HEK293 (cell line): ENCODE data around the gene GRIK4.

ENCODE experiments used
- CTCF ChIP-seq: fragments of 450-650 bp; formaldehyde crosslinking; IDR thresholded peaks from 2 replicates; pipeline ENCODE4 v1.5.1; 2016; ENCODE audit warnings: missing biosample characterization, missing genetic modification characterization
- PRDM6 ChIP-seq: fragments of 450-650 bp; formaldehyde crosslinking; IDR thresholded peaks from 2 replicates; pipeline ENCODE4 v1.5.1; 2017; ENCODE audit warnings: missing biosample characterization, missing genetic modification characterization
- ZNF585B ChIP-seq: fragments of 450-650 bp; formaldehyde crosslinking; IDR thresholded peaks from 2 replicates; pipeline ENCODE4 v1.5.1; 2016; ENCODE audit warnings: missing biosample characterization, missing genetic modification characterization

- no peak for TF ChIP-seq ZNF585B
- no peak for TF ChIP-seq PRDM6 (tag by site-specific recombination)
- TF ChIP-seq CTCF (tag by site-specific recombination): no peak
Observed at GRCh38 chr11:120869097-120869496, 357.5 kb downstream of the GRIK4 start.
